Immature natural killer cell (primary cell): ENCODE results near the gene RBP2. TPM values are rescaled to one million over a fixed set of nuclear protein-coding genes. Genes with fewer than 3 reads are reported as not detected.

ENCODE experiments used
- DNase-seq, 3 donors: peaks; one replicate each; pipeline ENCODE4 v3.0.0; 2022; ENCODE audit warnings: mixed read lengths in 1 of 3
- H3K27ac Mint-ChIP-seq, 6 donors: one replicate each; pipeline ENCODE4 v1.8.0; 2020; ENCODE audit warnings: mixed read lengths in 6 of 6, mild to moderate bottlenecking in 5 of 6, inconsistent platforms in 4 of 6, moderate library complexity in 3 of 6
- H3K27me3 Mint-ChIP-seq, 3 donors: one replicate each; pipeline ENCODE4 v1.8.0; 2020 to 2021; ENCODE audit warnings: low read depth in 3 of 3, mild to moderate bottlenecking in 3 of 3, mixed read lengths in 3 of 3, moderate library complexity in 3 of 3, inconsistent platforms in 1 of 3
- H3K36me3 Mint-ChIP-seq, 3 donors: one replicate each; pipeline ENCODE4 v1.8.0; 2020; ENCODE audit warnings: mixed read lengths in 3 of 3, inconsistent platforms in 2 of 3, mild to moderate bottlenecking in 2 of 3
- H3K4me1 Mint-ChIP-seq, 2 donors: one replicate each; pipeline ENCODE4 v1.8.0; 2020; ENCODE audit warnings: inconsistent platforms in 2 of 2, mild to moderate bottlenecking in 2 of 2, mixed read lengths in 2 of 2, moderate library complexity in 1 of 2
- H3K4me3 Mint-ChIP-seq, 5 donors: one replicate each; pipeline ENCODE4 v1.8.0; 2020; ENCODE audit warnings: mild to moderate bottlenecking in 5 of 5, mixed read lengths in 5 of 5, inconsistent platforms in 3 of 5, moderate library complexity in 3 of 5
- H3K9me3 Mint-ChIP-seq, 6 donors: one replicate each; pipeline ENCODE4 v1.8.0; 2020; ENCODE audit warnings: mild to moderate bottlenecking in 6 of 6, mixed read lengths in 6 of 6, inconsistent platforms in 4 of 6, moderate library complexity in 3 of 6
- polyA plus RNA-seq, 3 donors: library from polyadenylated mRNA; unstranded; fragments of 300-500 nt; fragmentation: Illumina TruSeq; gene quantifications; one replicate each; pipeline ENCODE4 v1.2.3, GENCODE V29; 2021

RBP2 gene
- polyA plus RNA-seq, 3 donors from 2014 or later = not detected

GRCh38 chr3:139506766-139507165 is 30.4 kb upstream of the RBP2 start:
- no peak overlapping the region for H3K4me3 Mint-ChIP-seq
- no peaks in the 10 kb centered on the region for H3K36me3 Mint-ChIP-seq
- H3K4me1 Mint-ChIP-seq = no peaks in the 10 kb centered on the region
- DNase-seq = no peak
- no peak overlapping the region for H3K27ac Mint-ChIP-seq
- peaks cover 0 to 4% (median 1%) of the 10 kb centered on the region in 3 donors for H3K27me3 Mint-ChIP-seq
- peaks cover 0 to 8% (median 0%) of the 10 kb centered on the region in 6 donors for H3K9me3 Mint-ChIP-seq

- no peaks in the 10 kb centered on the region for H3K4me1 Mint-ChIP-seq
- no peaks in the 10 kb centered on the region for H3K36me3 Mint-ChIP-seq
- no peak overlapping the region for H3K27ac Mint-ChIP-seq
Observed at GRCh38 chr3:139505829-139506386, 29.6 kb upstream of the RBP2 start.

GRCh38 chr3:139499536-139499935 is 23.2 kb upstream of the RBP2 start:
- no peaks in the 10 kb centered on the region for H3K4me1 Mint-ChIP-seq
- H3K9me3 Mint-ChIP-seq = peaks cover 0 to 21% (median 10%) of the 10 kb centered on the region in 6 donors
- no peak overlapping the region for H3K27ac Mint-ChIP-seq
- no peak for DNase-seq
- H3K27me3 Mint-ChIP-seq = peaks cover 0 to 4% (median 0%) of the 10 kb centered on the region in 3 donors
- H3K36me3 Mint-ChIP-seq = peaks cover 3 to 7% (median 6%) of the 10 kb centered on the region in 3 donors
- no peak overlapping the region for H3K4me3 Mint-ChIP-seq

More at GRCh38 chr3:139505829-139506386, 29.6 kb upstream of the RBP2 start:
- DNase-seq = no peak
- H3K9me3 Mint-ChIP-seq = peaks cover 0 to 8% (median 0%) of the 10 kb centered on the region in 6 donors
- no peak overlapping the region for H3K4me3 Mint-ChIP-seq
- H3K27me3 Mint-ChIP-seq = peaks cover 0 to 2% (median 1%) of the 10 kb centered on the region in 3 donors

- Mint-ChIP-seq H3K36me3 (peaks cover 10 to 11% (median 10%) of the 10 kb centered on the region in 3 donors), H3K27me3 (peaks cover 0 to 4% (median 0%) of the 10 kb centered on the region in 3 donors), H3K9me3 (peaks cover 12 to 44% (median 23%) of the 10 kb centered on the region in 6 donors), H3K4me1 (no peaks in the 10 kb centered on the region), H3K4me3 (no peak overlapping the region), H3K27ac (peak overlapping the region in 1 of 6 donors; percentile 7)
- DNase-seq = no peak
Observed at GRCh38 chr3:139493826-139494385, 17.6 kb upstream of the RBP2 start.

GRCh38 chr3:139491966-139492365 is 15.7 kb upstream of the RBP2 start:
- peaks cover 18 to 54% (median 29%) of the 10 kb centered on the region in 6 donors for H3K9me3 Mint-ChIP-seq
- H3K4me1 Mint-ChIP-seq = no peaks in the 10 kb centered on the region
- H3K27me3 Mint-ChIP-seq = peaks cover 2 to 4% (median 2%) of the 10 kb centered on the region in 3 donors
- no peak for DNase-seq
- H3K36me3 Mint-ChIP-seq = peaks cover 9 to 10% (median 10%) of the 10 kb centered on the region in 3 donors
- H3K27ac Mint-ChIP-seq = no peak overlapping the region
- no peak overlapping the region for H3K4me3 Mint-ChIP-seq

GRCh38 chr3:139491027-139491700 is 14.8 kb upstream of the RBP2 start:
- H3K36me3 Mint-ChIP-seq = peaks cover 6 to 10% (median 7%) of the 10 kb centered on the region in 3 donors
- peaks cover 2 to 4% (median 2%) of the 10 kb centered on the region in 3 donors for H3K27me3 Mint-ChIP-seq
- no peak for DNase-seq
- H3K27ac Mint-ChIP-seq = no peak overlapping the region
- H3K4me1 Mint-ChIP-seq = no peaks in the 10 kb centered on the region
- peaks cover 18 to 47% (median 26%) of the 10 kb centered on the region in 6 donors for H3K9me3 Mint-ChIP-seq
- H3K4me3 Mint-ChIP-seq = no peak overlapping the region

- Mint-ChIP-seq H3K27me3 (peaks cover 0 to 3% (median 2%) of the 10 kb centered on the region in 3 donors), H3K36me3 (no peaks in the 10 kb centered on the region), H3K27ac (no peak overlapping the region), H3K4me3 (no peak overlapping the region), H3K9me3 (peaks cover 0 to 4% (median 1%) of the 10 kb centered on the region in 6 donors), H3K4me1 (no peaks in the 10 kb centered on the region)
- no peak for DNase-seq
Observed at GRCh38 chr3:139482206-139482605, 5.9 kb upstream of the RBP2 start.

- no peaks in the 10 kb centered on the region for H3K4me1 Mint-ChIP-seq
- no peaks in the 10 kb centered on the region for H3K36me3 Mint-ChIP-seq
- H3K9me3 Mint-ChIP-seq = peaks cover 0 to 4% (median under 1%) of the 10 kb centered on the region in 6 donors
- peaks cover 0 to 3% (median 2%) of the 10 kb centered on the region in 3 donors for H3K27me3 Mint-ChIP-seq
- DNase-seq = no peak
- H3K4me3 Mint-ChIP-seq = no peak overlapping the region
- H3K27ac Mint-ChIP-seq = no peak overlapping the region
Observed at GRCh38 chr3:139481116-139481515, 4.8 kb upstream of the RBP2 start.

- Mint-ChIP-seq H3K36me3 (no peaks in the 10 kb centered on the region), H3K4me3 (no peak overlapping the region), H3K27ac (no peak overlapping the region), H3K4me1 (no peaks in the 10 kb centered on the region), H3K27me3 (peaks cover 0 to 3% (median 2%) of the 10 kb centered on the region in 3 donors), H3K9me3 (peaks cover 0 to 4% (median under 1%) of the 10 kb centered on the region in 6 donors)
- DNase-seq = no peak
Observed at GRCh38 chr3:139480585-139480984, 4.3 kb upstream of the RBP2 start.

GRCh38 chr3:139477710-139478640 is 1.7 kb upstream of the RBP2 start:
- no peak for DNase-seq
- H3K27me3 Mint-ChIP-seq = peaks cover 0 to 1% (median 1%) of the 10 kb centered on the region in 3 donors
- H3K27ac Mint-ChIP-seq = no peak overlapping the region
- H3K4me3 Mint-ChIP-seq = no peak overlapping the region
- H3K9me3 Mint-ChIP-seq = peaks cover 0 to 3% (median 0%) of the 10 kb centered on the region in 6 donors
- H3K4me1 Mint-ChIP-seq = no peaks in the 10 kb centered on the region
- no peaks in the 10 kb centered on the region for H3K36me3 Mint-ChIP-seq

- no peak overlapping the region for H3K4me3 Mint-ChIP-seq
- no peaks in the 10 kb centered on the region for H3K36me3 Mint-ChIP-seq
- H3K27ac Mint-ChIP-seq = no peak overlapping the region
Observed at GRCh38 chr3:139473155-139473771, 3.1 kb downstream of the RBP2 start.

GRCh38 chr3:139472380-139473010 is 3.8 kb downstream of the RBP2 start:
- Mint-ChIP-seq H3K27ac (no peak overlapping the region), H3K27me3 (peaks cover 0 to 1% (median 1%) of the 10 kb centered on the region in 3 donors), H3K4me3 (no peak overlapping the region), H3K36me3 (no peaks in the 10 kb centered on the region), H3K4me1 (no peaks in the 10 kb centered on the region), H3K9me3 (no peaks in the 10 kb centered on the region)
- DNase-seq = no peak

More at GRCh38 chr3:139473155-139473771, 3.1 kb downstream of the RBP2 start:
- Mint-ChIP-seq H3K4me1 (no peaks in the 10 kb centered on the region), H3K9me3 (no peaks in the 10 kb centered on the region), H3K27me3 (peaks cover 0 to 1% (median 1%) of the 10 kb centered on the region in 3 donors)
- no peak for DNase-seq

- peaks cover 0 to 2% (median 1%) of the 10 kb centered on the region in 3 donors for H3K27me3 Mint-ChIP-seq
- no peak for DNase-seq
- H3K4me1 Mint-ChIP-seq = no peaks in the 10 kb centered on the region
- no peak overlapping the region for H3K27ac Mint-ChIP-seq
- no peaks in the 10 kb centered on the region for H3K36me3 Mint-ChIP-seq
- no peak overlapping the region for H3K4me3 Mint-ChIP-seq
- H3K9me3 Mint-ChIP-seq = no peaks in the 10 kb centered on the region
Observed at GRCh38 chr3:139470199-139470598, 6.1 kb downstream of the RBP2 start.
